Uterus (tissue), 4 donors: ENCODE measurements around the gene NEUROG3. TPM values are rescaled to one million over a fixed set of nuclear protein-coding genes. Genes with fewer than 3 reads are reported as not detected.

Experiments used
- DNase-seq, 2 donors: peaks; one replicate each; pipeline ENCODE4 v3.0.0-alpha.2; 2019 to 2020
- H3K27ac ChIP-seq, 2 donors: fragments of 200-600 bp; sonication (generic); 1 replicate in 1 of 2; 2 replicates in 1 of 2; pipeline ENCODE4 v1.5.1; 2016 to 2018
- H3K27me3 ChIP-seq, 2 donors: fragments of 200-600 bp; sonication (generic); one replicate each; pipeline ENCODE4 v1.5.1; 2018 to 2019; ENCODE audit warnings: control low read depth in 1 of 2
- H3K36me3 ChIP-seq, 2 donors: fragments of 200-600 bp; sonication (generic); one replicate each; pipeline ENCODE4 v1.5.1; 2019; ENCODE audit warnings: control low read depth in 1 of 2
- H3K4me1 ChIP-seq, 2 donors: fragments of 200-600 bp; sonication (generic); one replicate each; pipeline ENCODE4 v1.5.1; 2018 to 2019; ENCODE audit warnings: control low read depth in 1 of 2
- H3K4me3 ChIP-seq, 2 donors: fragments of 200-600 bp; sonication (generic); 1 replicate in 1 of 2; 2 replicates in 1 of 2; pipeline ENCODE4 v1.5.1; 2018 to 2019; ENCODE audit warnings: mild to moderate bottlenecking in 1 of 2
- H3K9me3 ChIP-seq, 2 donors: fragments of 200-600 bp; sonication (generic); one replicate each; pipeline ENCODE4 v1.5.1; 2019; ENCODE audit warnings: control low read depth in 1 of 2
- CTCF ChIP-seq, 4 experiments: fragments of 200-600 bp in 2 of 4; fragments of 450-650 bp in 2 of 4; sonication (generic) in 2 of 4; IDR thresholded peaks; one replicate each; pipeline ENCODE4 v1.5.1; 2016 to 2019; ENCODE audit warnings: antibody characterized with exemption in 4 of 4, mild to moderate bottlenecking in 2 of 4, moderate library complexity in 1 of 4
- POLR2A ChIP-seq, 2 donors: fragments of 450-650 bp; IDR thresholded peaks; one replicate each; pipeline ENCODE4 v1.6.1; 2016; ENCODE audit warnings: antibody characterized with exemption in 2 of 2, mild to moderate bottlenecking in 1 of 2, moderate library complexity in 1 of 2
- intact Hi-C: fragments of 100-400 bp; cut with DNase I; formaldehyde crosslinking; loops from one replicate; pipeline ENCODE4 v1.15.1; 2023; ENCODE audit warnings: low total_unique reads
- total RNA-seq, 4 donors: library from RNA; depleted of rRNA in 3 of 4; stranded (reverse); fragments of >200 nt in 3 of 4; gene quantifications; one replicate each; pipeline versions ENCODE4 v1.1.0 to v1.2.4, GENCODE V29; 2014 to 2023
- donor health status: DM: yes; HTN: yes; CAD: no.

The NEUROG3 gene
- total RNA-seq, 4 donors from 2014 or later, result not detected

GRCh38 chr10:69584624-69585023 lies 11.4 kb upstream of the NEUROG3 start:
- no peak overlapping the region for H3K4me3 ChIP-seq
- intact Hi-C loops, result no loop called here

GRCh38 chr10:69583106-69583505 lies 9.9 kb upstream of the NEUROG3 start:
- H3K9me3 ChIP-seq, result no peaks in the 10 kb centered on the region
- no peak for DNase-seq
- intact Hi-C loops, result no loop called here
- no peaks in the 10 kb centered on the region for H3K36me3 ChIP-seq
- no peak overlapping the region for H3K4me3 ChIP-seq
- H3K27me3 ChIP-seq, result no peaks in the 10 kb centered on the region
- TF ChIP-seq POLR2A (IDR thresholded peaks at IDR 0.05), result no peak
- no peak for TF ChIP-seq CTCF (IDR thresholded peaks at IDR 0.05)
- H3K4me1 ChIP-seq, result no peaks in the 10 kb centered on the region
- no peak overlapping the region for H3K27ac ChIP-seq

More at GRCh38 chr10:69584624-69585023, 11.4 kb upstream of the NEUROG3 start:
- Histone ChIP-seq H3K27ac (no peak overlapping the region), H3K27me3 (no peaks in the 10 kb centered on the region), H3K9me3 (no peaks in the 10 kb centered on the region), H3K4me1 (no peaks in the 10 kb centered on the region), H3K36me3 (no peaks in the 10 kb centered on the region)
- TF ChIP-seq POLR2A (IDR thresholded peaks at IDR 0.05) (no peak), CTCF (IDR thresholded peaks at IDR 0.05) (no peak)
- no peak for DNase-seq

GRCh38 chr10:69580435-69580834 lies 7.2 kb upstream of the NEUROG3 start:
- Histone ChIP-seq H3K27ac (no peak overlapping the region), H3K27me3 (no peaks in the 10 kb centered on the region), H3K36me3 (no peaks in the 10 kb centered on the region), H3K4me1 (no peaks in the 10 kb centered on the region), H3K9me3 (no peaks in the 10 kb centered on the region), H3K4me3 (no peak overlapping the region)
- DNase-seq, result no peak
- no peak for TF ChIP-seq POLR2A (IDR thresholded peaks at IDR 0.05)
- no peak for TF ChIP-seq CTCF (IDR thresholded peaks at IDR 0.05)
- intact Hi-C loops, result no loop called here

GRCh38 chr10:69579464-69580060 lies 6.3 kb upstream of the NEUROG3 start:
- Histone ChIP-seq H3K36me3 (no peaks in the 10 kb centered on the region), H3K27ac (no peak overlapping the region), H3K27me3 (no peaks in the 10 kb centered on the region), H3K9me3 (no peaks in the 10 kb centered on the region), H3K4me1 (no peaks in the 10 kb centered on the region), H3K4me3 (no peak overlapping the region)
- no peak for TF ChIP-seq POLR2A (IDR thresholded peaks at IDR 0.05)
- no peak for TF ChIP-seq CTCF (IDR thresholded peaks at IDR 0.05)
- DNase-seq, result no peak
- intact Hi-C loops, result no loop called here

GRCh38 chr10:69578508-69578991 lies 5.3 kb upstream of the NEUROG3 start:
- H3K27me3 ChIP-seq, result peaks cover 0 to 6% of the 10 kb centered on the region in 2 donors

More at GRCh38 chr10:69578508-69578991, 5.3 kb upstream of the NEUROG3 start:
- H3K27ac ChIP-seq, result no peak overlapping the region
- intact Hi-C loops, result no loop called here
- H3K4me1 ChIP-seq, result no peaks in the 10 kb centered on the region
- TF ChIP-seq POLR2A (IDR thresholded peaks at IDR 0.05), result no peak
- H3K36me3 ChIP-seq, result no peaks in the 10 kb centered on the region
- no peak for DNase-seq
- H3K9me3 ChIP-seq, result no peaks in the 10 kb centered on the region
- H3K4me3 ChIP-seq, result no peak overlapping the region
